Measurements from ENCODE around the gene CEBPZOS. TPM values are rescaled to one million over a fixed set of nuclear protein-coding genes. Genes with fewer than 3 reads are reported as not detected.
A peak's percentile ranks its signal among the peaks of the same experiment; 100 is the strongest.

The CEBPZOS gene
- total and polyA plus RNA-seq, 3 donors from 2014 or later = 26.9 to 41.3 (median 34.6) TPM

GRCh38 chr2:37230581-37230980, 34.3 kb downstream of the CEBPZOS start:
- H3K9me3 ChIP-seq = no peaks in the 10 kb centered on the region
- DNase-seq = no peak
- no peaks in the 10 kb centered on the region for H3K36me3 ChIP-seq (ENCODE audit: low read depth, missing control alignments)
- H3K27ac ChIP-seq = peak overlapping the region in 1 of 2 donors; percentile 95
- peak overlapping the region; percentile 84 to 93 for H3K4me3 ChIP-seq
- no peaks in the 10 kb centered on the region for H3K27me3 ChIP-seq
- peaks cover 14% of the 10 kb centered on the region for H3K4me1 ChIP-seq
- intact Hi-C loops (cut with DNase I; ENCODE audit: low total_unique reads) = no loop called here
- TF ChIP-seq CTCF (IDR thresholded peaks at IDR 0.05) (no peak), POLR2A (IDR thresholded peaks at IDR 0.05) (no peak)
- 2% methylated on average over 8 of the region's 8 CpGs for WGBS, 2 donors

GRCh38 chr2:37231241-37232130, 35.2 kb downstream of the CEBPZOS start, which contains the start of the genes CEBPZ and NDUFAF7:
CEBPZ (minus strand) TSS chr2:37231596; CDS start chr2:37231567, 29 bp downstream.
NDUFAF7 (plus strand) TSS chr2:37231658; CDS start chr2:37231706, 48 bp downstream.
- intact Hi-C loops (cut with DNase I; ENCODE audit: low total_unique reads) = no loop called here
- H3K27ac ChIP-seq = peak within 1 kb of the TSS; percentile 79 to 95
- no peaks in the 10 kb centered on the region for H3K27me3 ChIP-seq
- no peaks in the 10 kb centered on the region for H3K9me3 ChIP-seq
- H3K36me3 ChIP-seq (ENCODE audit: low read depth, missing control alignments) = no peaks in the 10 kb centered on the region
- peaks cover 14% of the 10 kb centered on the region for H3K4me1 ChIP-seq
- TF ChIP-seq CTCF (IDR thresholded peaks at IDR 0.05) (no peak), POLR2A (IDR thresholded peaks at IDR 0.05) (no peak)
- WGBS, 2 donors = 0% methylated on average over 39 to 72 of the region's 73 CpGs
- peak; percentile 96 for DNase-seq
- H3K4me3 ChIP-seq = peak within 1 kb of the TSS; percentile 84 to 93

GRCh38 chr2:37232131-37232933, 36.0 kb downstream of the CEBPZOS start:
- Histone ChIP-seq H3K9me3 (no peaks in the 10 kb centered on the region), H3K4me1 (peaks cover 14% of the 10 kb centered on the region), H3K27me3 (no peaks in the 10 kb centered on the region), H3K27ac (peak overlapping the region; percentile 79 to 95), H3K4me3 (peak overlapping the region; percentile 84 to 93), H3K36me3 (ENCODE audit: low read depth, missing control alignments) (no peaks in the 10 kb centered on the region)
- 5 to 9% methylated on average over 18 of the region's 18 CpGs for WGBS, 2 donors
- TF ChIP-seq CTCF (IDR thresholded peaks at IDR 0.05) (no peak), POLR2A (IDR thresholded peaks at IDR 0.05) (no peak)
- intact Hi-C loops (cut with DNase I; ENCODE audit: low total_unique reads) = no loop called here
- DNase-seq = no peak

DNA sequence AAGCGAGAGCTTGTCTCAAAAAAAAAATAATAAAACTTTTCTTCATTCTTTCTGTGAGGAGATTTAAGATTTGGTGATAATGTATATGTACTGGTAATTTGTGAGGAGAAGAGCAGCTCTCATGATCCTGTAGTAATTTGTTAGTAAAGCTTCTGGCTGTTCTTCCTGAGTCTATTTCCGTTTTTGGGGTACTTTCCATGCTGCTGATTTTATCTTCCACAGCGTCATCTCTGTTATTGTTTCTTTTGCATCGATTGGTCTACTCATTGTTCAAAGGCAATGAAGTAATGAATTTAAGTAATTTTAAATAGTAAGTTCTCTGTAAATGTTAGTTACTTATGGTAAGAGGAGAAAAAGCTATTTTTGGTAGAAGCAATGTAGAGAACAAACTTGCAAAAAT, 47.1 kb downstream of the CEBPZOS start:
- Histone ChIP-seq H3K9me3 (no peaks in the 10 kb centered on the region), H3K27me3 (no peaks in the 10 kb centered on the region), H3K4me3 (no peak overlapping the region), H3K36me3 (ENCODE audit: low read depth, missing control alignments) (no peaks in the 10 kb centered on the region), H3K4me1 (no peaks in the 10 kb centered on the region), H3K27ac (no peak overlapping the region)
- DNase-seq = no peak
- 92 to 96% methylated on average over 4 of the region's 4 CpGs for WGBS, 2 donors
- TF ChIP-seq CTCF (IDR thresholded peaks at IDR 0.05) (no peak), POLR2A (IDR thresholded peaks at IDR 0.05) (no peak)
- intact Hi-C loops (cut with DNase I; ENCODE audit: low total_unique reads) = no loop called here

Measured in testis (tissue), 3 donors.